Choroid plexus epithelial cell (primary cell): Measurements from ENCODE around the gene MAST3.
"Not testable (repeated sequence)": the region's sequence is repeated elsewhere in the genome, so short reads cannot be mapped to it uniquely, and the experiment has no call there.

Experiments used
- DNase-seq: peaks from one replicate; pipeline ENCODE4 v3.0.0-alpha.2; 2010; ENCODE audit warnings: low read depth
- H3K4me3 ChIP-seq: 2 replicates; pipeline ENCODE4 v1.5.1; 2011; ENCODE audit warnings: low read depth, mild to moderate bottlenecking, control low read depth, low read length, moderate library complexity
- TF ChIP-seq, protein P1 (sequence below): conservative IDR thresholded peaks from 2 replicates; pipeline ENCODE4 v1.5.1; 2011; ENCODE audit warnings: low read depth, mild to moderate bottlenecking, control low read depth, inconsistent platforms, low read length, moderate library complexity

Gene MAST3

GRCh38 chr19:18102916-18103542 is 5.5 kb downstream of the MAST3 start:
- H3K4me3 ChIP-seq = no peak overlapping the region
- no peak for DNase-seq
- TF ChIP-seq, protein P1, sequence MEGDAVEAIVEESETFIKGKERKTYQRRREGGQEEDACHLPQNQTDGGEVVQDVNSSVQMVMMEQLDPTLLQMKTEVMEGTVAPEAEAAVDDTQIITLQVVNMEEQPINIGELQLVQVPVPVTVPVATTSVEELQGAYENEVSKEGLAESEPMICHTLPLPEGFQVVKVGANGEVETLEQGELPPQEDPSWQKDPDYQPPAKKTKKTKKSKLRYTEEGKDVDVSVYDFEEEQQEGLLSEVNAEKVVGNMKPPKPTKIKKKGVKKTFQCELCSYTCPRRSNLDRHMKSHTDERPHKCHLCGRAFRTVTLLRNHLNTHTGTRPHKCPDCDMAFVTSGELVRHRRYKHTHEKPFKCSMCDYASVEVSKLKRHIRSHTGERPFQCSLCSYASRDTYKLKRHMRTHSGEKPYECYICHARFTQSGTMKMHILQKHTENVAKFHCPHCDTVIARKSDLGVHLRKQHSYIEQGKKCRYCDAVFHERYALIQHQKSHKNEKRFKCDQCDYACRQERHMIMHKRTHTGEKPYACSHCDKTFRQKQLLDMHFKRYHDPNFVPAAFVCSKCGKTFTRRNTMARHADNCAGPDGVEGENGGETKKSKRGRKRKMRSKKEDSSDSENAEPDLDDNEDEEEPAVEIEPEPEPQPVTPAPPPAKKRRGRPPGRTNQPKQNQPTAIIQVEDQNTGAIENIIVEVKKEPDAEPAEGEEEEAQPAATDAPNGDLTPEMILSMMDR = no peak

- DNase-seq = no peak
- peak overlapping the region; percentile 51 for H3K4me3 ChIP-seq
- TF ChIP-seq, protein P1 = no peak
Measured at GRCh38 chr19:18104793-18105131, 7.2 kb downstream of the MAST3 start.

DNA sequence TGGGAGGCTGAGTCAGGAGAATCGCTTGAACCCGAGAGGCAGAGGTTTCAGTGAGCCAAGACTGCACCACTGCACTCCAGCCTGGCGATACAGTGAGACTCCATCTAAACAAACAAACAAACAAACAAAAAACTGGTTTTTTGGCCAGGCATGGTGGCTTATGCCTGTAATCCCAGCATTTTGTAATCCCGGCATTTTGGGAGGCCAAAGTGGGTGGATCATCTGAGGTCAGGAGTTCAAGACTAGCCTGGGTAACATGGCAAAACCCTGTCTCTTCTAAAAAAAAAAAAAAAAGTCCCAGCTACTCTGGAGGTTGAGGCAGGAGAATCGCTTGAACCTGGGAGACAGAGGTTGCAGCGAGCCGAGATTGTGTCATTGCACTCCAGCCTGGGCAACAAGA is 7.7 kb downstream of the MAST3 start:
- DNase-seq, H3K4me3 ChIP-seq: not testable (repeated sequence)

- DNase-seq = no peak
- TF ChIP-seq, protein P1 = no peak
- H3K4me3 ChIP-seq = no peak overlapping the region
Measured at GRCh38 chr19:18107235-18107634, 9.7 kb downstream of the MAST3 start.

DNA sequence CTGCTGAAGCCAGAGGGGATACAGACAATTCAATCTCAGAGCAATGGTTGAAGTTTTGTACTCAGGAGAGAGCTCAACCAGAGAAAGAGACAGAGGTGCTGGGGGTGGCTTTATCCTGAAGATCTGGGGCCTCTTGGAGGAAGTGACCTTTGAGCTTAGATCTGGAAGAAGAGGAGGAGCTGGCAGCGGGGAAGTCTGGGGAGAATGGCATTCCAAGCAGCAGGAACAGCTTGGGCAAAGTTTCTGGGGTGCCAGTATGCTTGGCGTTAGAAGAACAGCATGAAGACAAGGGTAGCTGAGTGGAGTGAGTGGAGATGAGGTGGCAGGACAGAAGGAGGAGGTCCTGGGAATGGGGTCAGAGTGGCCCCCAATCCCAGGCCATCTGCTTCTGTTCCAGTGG is 11.3 kb downstream of the MAST3 start:
- H3K4me3 ChIP-seq = no peak overlapping the region
- no peak for DNase-seq
- TF ChIP-seq, protein P1 = no peak

DNA sequence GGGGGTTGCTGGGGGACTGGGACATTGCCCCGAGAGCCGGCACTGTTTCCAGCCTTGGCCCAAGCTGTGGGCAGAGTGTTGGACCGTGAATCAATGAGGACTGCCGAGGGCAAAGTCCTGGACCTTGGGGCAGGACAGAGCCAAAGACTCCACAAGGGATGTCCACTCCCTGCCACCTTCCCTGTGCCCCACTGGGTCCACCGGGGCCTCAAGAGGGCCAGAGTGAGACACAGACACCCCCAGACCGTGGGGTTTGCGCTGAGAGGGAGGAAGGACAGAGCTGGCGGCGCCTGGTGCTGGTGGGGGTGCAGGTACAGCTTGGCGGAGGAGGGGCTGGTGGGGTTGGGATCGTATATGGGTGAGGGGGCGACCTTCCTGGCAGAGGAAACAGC is 11.8 kb downstream of the MAST3 start:
- peak overlapping the region; percentile 72 for H3K4me3 ChIP-seq
- no peak for DNase-seq
- TF ChIP-seq, protein P1 = no peak

DNA sequence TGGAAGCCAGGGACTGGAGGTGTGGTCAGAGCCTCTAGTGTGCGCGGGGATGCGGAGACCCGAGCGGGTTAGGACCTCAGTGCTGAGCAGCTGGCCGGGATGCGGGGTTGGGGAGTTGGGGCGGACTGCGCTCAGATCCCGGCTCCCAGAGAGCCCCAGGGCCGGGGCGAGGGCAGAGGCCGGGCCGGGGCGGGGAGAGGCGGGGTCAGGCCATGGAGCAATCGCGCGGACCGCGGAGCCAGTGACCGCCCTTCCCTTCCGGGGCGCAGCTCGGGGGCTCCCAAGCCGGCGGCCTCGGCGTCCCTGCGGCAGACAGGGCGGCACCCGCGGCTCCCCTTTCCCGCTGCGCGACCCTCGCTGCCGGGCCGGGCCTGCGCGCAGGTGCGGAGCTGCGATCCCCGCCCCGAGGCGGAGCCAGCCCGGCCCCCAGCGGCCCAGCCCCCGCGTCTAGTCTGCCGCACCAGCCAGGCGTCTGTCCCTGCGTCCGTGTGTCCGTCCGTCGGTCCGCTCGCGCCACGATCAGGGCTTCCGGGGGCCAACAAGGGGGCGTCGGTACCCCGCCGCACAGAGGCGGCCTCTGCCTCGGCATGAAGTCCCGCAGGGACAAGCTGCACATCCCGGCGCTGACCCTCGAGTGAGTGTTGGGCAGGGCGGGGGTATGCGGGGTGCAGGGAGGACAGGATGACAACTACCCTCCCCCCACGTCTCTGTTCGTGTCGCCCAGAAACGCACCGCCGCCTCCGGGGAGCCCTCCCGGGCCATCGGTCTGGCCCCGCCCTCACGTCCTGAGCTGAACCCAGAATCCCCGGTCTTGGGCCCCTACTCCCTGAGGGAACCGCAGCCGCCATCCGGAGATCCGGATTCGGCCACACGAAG is 12.4 kb downstream of the MAST3 start:
- TF ChIP-seq, protein P1 = no peak
- peak overlapping the region; percentile 72 for H3K4me3 ChIP-seq
- DNase-seq = no peak
